ENCODE measurements around the gene WDR54. TPM values are rescaled to one million over a fixed set of nuclear protein-coding genes. Genes with fewer than 3 reads are reported as not detected.

WDR54 gene
- polyA plus RNA-seq, 2 of the 4 experiments (the other 2 are of a cell fraction) = 47.4 to 62.5 TPM

- TF ChIP-seq PBX3 (IDR thresholded peaks at IDR 0.05) (no peak), FOSL2 (IDR thresholded peaks at IDR 0.05) (no peak), FOSL2 (CRISPR knock-in tag; IDR thresholded peaks at IDR 0.05) (no peak)
Observed at GRCh38 chr2:74439373-74439772, 17.8 kb downstream of the WDR54 start (continued).

GRCh38 chr2:74439803-74440377, 18.4 kb downstream of the WDR54 start:
- peak overlapping the region; percentile 86 to 89 for H3K27ac ChIP-seq
- ChIA-PET CTCF (interaction anchor here (0.8 to 2.6 kb wide), 17 partner anchors 8 to 190 kb away, joined by 3 to 9 read pairs (median 4); partner anchors contain the start of genes CCDC142, TTC31 and WBP1), POLR2A (interaction anchor here (0.5 to 2.5 kb wide), 11 partner anchors 9 to 92 kb away, joined by 3 to 23 read pairs (median 5); partner anchors contain the start of genes C2orf81, CCDC142, INO80B and MRPL53)
- peak overlapping the region; percentile 53 for H3K4me3 ChIP-seq
- peak; percentile 37 to 61 for ATAC-seq
- peak overlapping the region; percentile 93 for H3K4me2 ChIP-seq
- no peak for FAIRE-seq
- H3K9me3 ChIP-seq = no peaks in the 10 kb centered on the region
- TF ChIP-seq CEBPB (IDR thresholded peaks at IDR 0.05) (no peak), RNF2 (IDR thresholded peaks at IDR 0.05; ENCODE audit: borderline replicate concordance, low read depth) (no peak)
- 42% methylated on average over 12 of the region's 14 CpGs for WGBS (ENCODE audit: missing lambda C conversion rate)
- H3K4me1 ChIP-seq = peaks cover 34% of the 10 kb centered on the region
- DNase-seq (ENCODE audit: low read depth in 1 of 2, low spot score in 1 of 2) = no peak

- H3K4me3 ChIP-seq = peak overlapping the region; percentile 53
- CTCF ChIA-PET = interaction anchor here (0.9 to 2.6 kb wide), 14 partner anchors 8 to 191 kb away, joined by 3 to 9 read pairs (median 4); partner anchors contain the start of genes CCDC142, TTC31 and WBP1
- H3K27ac ChIP-seq = peak overlapping the region; percentile 86 to 89
- no peaks in the 10 kb centered on the region for H3K9me3 ChIP-seq
- WGBS (ENCODE audit: missing lambda C conversion rate) = 37% methylated on average over 32 of the region's 45 CpGs
- H3K4me1 ChIP-seq = peaks cover 34% of the 10 kb centered on the region
- ATAC-seq (peak; percentile 96 to 99), DNase-seq (ENCODE audit: low read depth in 1 of 2, low spot score in 1 of 2) (peak; percentile 85 to 100), FAIRE-seq (no peak)
- peak overlapping the region; percentile 93 for H3K4me2 ChIP-seq
- POLR2A ChIA-PET = interaction anchor here (0.5 to 2.5 kb wide), 11 partner anchors 8 to 92 kb away, joined by 3 to 23 read pairs (median 5); partner anchors contain the start of genes C2orf81, CCDC142, INO80B and MRPL53
- TF ChIP-seq KDM5A (IDR thresholded peaks at IDR 0.05) (no peak), E2F6 (IDR thresholded peaks at IDR 0.05; ENCODE audit: borderline replicate concordance, low read depth) (peak; percentile 83), HMGXB4 (CRISPR knock-in tag; IDR thresholded peaks at IDR 0.05; ENCODE audit: borderline replicate concordance) (no peak), ZNF302 (CRISPR knock-in tag; IDR thresholded peaks at IDR 0.05) (no peak), RFX5 (IDR thresholded peaks at IDR 0.05) (no peak), POLR2A (IDR thresholded peaks at IDR 0.05; ENCODE audit: low read length) (peak; percentile 94), MYC (IDR thresholded peaks at IDR 0.05; ENCODE audit: borderline replicate concordance, low read length) (peak; percentile 82; the same call in 1 of the 2 replicates), ZSCAN20 (CRISPR knock-in tag; IDR thresholded peaks at IDR 0.05) (no peak), RARB (CRISPR knock-in tag; IDR thresholded peaks at IDR 0.05) (no peak), HOXB5 (CRISPR knock-in tag; IDR thresholded peaks at IDR 0.05) (no peak), BCL3 (IDR thresholded peaks at IDR 0.05) (peak; percentile 86), GATA3 (IDR thresholded peaks at IDR 0.05; ENCODE audit: borderline replicate concordance) (no peak), SREBF2 (IDR thresholded peaks at IDR 0.05) (no peak), CHD4 (IDR thresholded peaks at IDR 0.05; ENCODE audit: borderline replicate concordance) (no peak), FOSB (CRISPR knock-in tag; IDR thresholded peaks at IDR 0.05) (no peak), JUN (IDR thresholded peaks at IDR 0.05) (peak in 1 of 2 experiments; percentile 57; a peak in 1 of 5 replicates), PHF8 (IDR thresholded peaks at IDR 0.05; ENCODE audit: borderline replicate concordance, low read depth) (peak; percentile 78; the same call in 1 of the 2 replicates), FOSL2 (IDR thresholded peaks at IDR 0.05) (no peak), FOSL2 (CRISPR knock-in tag; IDR thresholded peaks at IDR 0.05) (no peak), CEBPB (IDR thresholded peaks at IDR 0.05) (no peak), MAX (IDR thresholded peaks at IDR 0.05) (peak; percentile 70; the same call in 1 of the 2 replicates), BHLHE40 (IDR thresholded peaks at IDR 0.05; ENCODE audit: low read depth, low read length) (no peak), ZC3H11A (IDR thresholded peaks at IDR 0.05) (no peak), RAD21 (conservative IDR thresholded peaks at IDR 0.05 in 1 of 2, IDR thresholded peaks at IDR 0.05 in 1 of 2) (no peak), CBX8 (IDR thresholded peaks at IDR 0.05) (no peak), KDM1A (IDR thresholded peaks at IDR 0.05; ENCODE audit: low read depth) (no peak), CBX2 (IDR thresholded peaks at IDR 0.05; ENCODE audit: borderline replicate concordance, low read depth) (no peak)
Observed at GRCh38 chr2:74440378-74441169, 19.0 kb downstream of the WDR54 start.

All from A549 (cell line).